Subcutaneous adipose tissue (tissue), 4 donors: ENCODE results near the gene FUT1. TPM values are rescaled to one million over a fixed set of nuclear protein-coding genes. Genes with fewer than 3 reads are reported as not detected.

Experiments used
- CTCF ChIP-seq: fragments of 450-650 bp; IDR thresholded peaks from one replicate; pipeline ENCODE4 v1.5.1; 2016; ENCODE audit warnings: low read depth, mild to moderate bottlenecking, control low read depth, antibody characterized with exemption, moderate library complexity
- small RNA-seq: library from RNA; depleted of rRNA; stranded (forward); fragments of <200 nt; gene quantifications from one replicate; pipeline ENCODE3, GENCODE V24; 2016
- total RNA-seq, 4 donors: library from RNA; depleted of rRNA; stranded (reverse); fragments of >200 nt; gene quantifications; one replicate each; pipeline ENCODE4 v1.1.0, GENCODE V29; 2016

The FUT1 gene
- total RNA-seq, 4 donors from 2014 or later: 1.0 to 7.2 (median 4.4) TPM

DNA sequence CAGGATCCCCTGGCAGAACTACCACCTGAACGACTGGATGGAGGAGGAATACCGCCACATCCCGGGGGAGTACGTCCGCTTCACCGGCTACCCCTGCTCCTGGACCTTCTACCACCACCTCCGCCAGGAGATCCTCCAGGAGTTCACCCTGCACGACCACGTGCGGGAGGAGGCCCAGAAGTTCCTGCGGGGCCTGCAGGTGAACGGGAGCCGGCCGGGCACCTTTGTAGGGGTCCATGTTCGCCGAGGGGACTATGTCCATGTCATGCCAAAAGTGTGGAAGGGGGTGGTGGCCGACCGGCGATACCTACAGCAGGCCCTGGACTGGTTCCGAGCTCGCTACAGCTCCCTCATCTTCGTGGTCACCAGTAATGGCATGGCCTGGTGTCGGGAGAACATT lies 49.1 kb downstream of the FUT1 start:
- TF ChIP-seq CTCF: no peak

GRCh38 chr19:48702701-48703100 lies 49.7 kb downstream of the FUT1 start:
- no peak for TF ChIP-seq CTCF

DNA sequence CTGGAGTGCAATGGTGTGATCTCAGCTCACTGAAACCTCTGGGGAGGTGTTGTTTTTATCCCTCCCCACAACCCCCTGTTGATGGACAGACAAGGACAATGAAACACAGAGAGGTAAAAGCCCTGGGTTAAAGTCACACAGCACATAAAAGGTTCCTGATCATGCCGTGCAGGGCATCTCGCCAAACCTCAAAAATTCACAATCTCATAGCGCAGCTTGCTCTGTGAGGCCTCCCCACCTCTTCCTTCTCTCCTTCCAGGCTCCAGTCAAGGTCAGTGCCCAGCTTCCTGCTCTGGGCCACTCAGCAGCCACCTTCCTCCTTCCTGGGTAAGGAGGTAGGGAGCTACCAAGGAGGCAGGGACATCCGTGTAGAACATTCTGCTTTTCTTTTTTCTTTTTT lies 54.4 kb downstream of the FUT1 start:
- no peak for TF ChIP-seq CTCF

Small RNA genes lying within 50 kb of the gene (small RNA-seq; reads per million reads assigned to genes)
- not detected for gene RNU6-317P

Other genes starting within 250 kb of the FUT1 start
- not detected for gene LMTK3, start 240.8 kb downstream of the FUT1 start, total RNA-seq
- gene SULT2B1, start 200.5 kb downstream of the FUT1 start, total RNA-seq: not detected
- gene SPACA4, start 145.9 kb downstream of the FUT1 start, total RNA-seq: not detected
- not detected for gene FAM83E, start 137.6 kb downstream of the FUT1 start, total RNA-seq
- gene RPL18, start 133.5 kb downstream of the FUT1 start, total RNA-seq: 1,000 to 10,000 TPM in 3 of 4 donors, 100 to 1,000 TPM in 1; 998 to 1,778 (median 1,670) TPM
- 10 to 100 TPM in 1 of 4 donors, 1 to 10 TPM in 3; 4.9 to 33.2 (median 9.1) TPM for gene SPHK2, start 133.1 kb downstream of the FUT1 start, total RNA-seq
- 10 to 100 TPM in 1 of 4 donors, 1 to 10 TPM in 2, under 1 TPM in 1; 0.33 to 18.6 (median 6.3) TPM for gene DBP, start 115.3 kb downstream of the FUT1 start, total RNA-seq
- gene CA11, start 106.5 kb downstream of the FUT1 start, total RNA-seq: 1 to 10 TPM in 2 of 4 donors, not detected in 2; 1.5 to 3.4 TPM
- 1 to 10 TPM in 1 of 4 donors, not detected in 3; 1.5 TPM for gene NTN5, start 79.6 kb downstream of the FUT1 start, total RNA-seq
- not detected for gene FUT2, start 56.7 kb downstream of the FUT1 start, total RNA-seq
- under 1 TPM in 1 of 4 donors, not detected in 3; 0.51 TPM for gene MAMSTR, start 32.9 kb downstream of the FUT1 start, total RNA-seq
- gene RASIP1, start 12.0 kb downstream of the FUT1 start, total RNA-seq: 10 to 100 TPM in 3 of 4 donors, 1 to 10 TPM in 1; 4.1 to 38.1 (median 11.5) TPM
- gene IZUMO1, start 5.7 kb downstream of the FUT1 start, total RNA-seq: under 1 TPM in 1 of 4 donors, not detected in 3; 0.75 TPM
- not detected for gene FGF21, start 2.9 kb upstream of the FUT1 start, total RNA-seq
- 10 to 100 TPM; 25.4 to 71.6 (median 40.1) TPM for gene BCAT2, start 58.4 kb upstream of the FUT1 start, total RNA-seq
- gene HSD17B14, start 83.8 kb upstream of the FUT1 start, total RNA-seq: 10 to 100 TPM in 3 of 4 donors, 1 to 10 TPM in 1; 6.4 to 19.0 (median 13.8) TPM
- gene PLEKHA4, start 116.0 kb upstream of the FUT1 start, total RNA-seq: 10 to 100 TPM in 1 of 4 donors, 1 to 10 TPM in 3; 5.7 to 27.3 (median 8.5) TPM
- gene PPP1R15A, start 119.8 kb upstream of the FUT1 start, total RNA-seq: 10 to 100 TPM; 30.5 to 81.7 (median 48.3) TPM
- under 1 TPM in 1 of 4 donors, not detected in 3; 0.22 TPM for gene TULP2, start 146.1 kb upstream of the FUT1 start, total RNA-seq
- 100 to 1,000 TPM; 128 to 480 (median 313) TPM for gene NUCB1, start 147.7 kb upstream of the FUT1 start, total RNA-seq
- 1 to 10 TPM in 1 of 4 donors, not detected in 3; 1.1 TPM for gene DHDH, start 181.1 kb upstream of the FUT1 start, total RNA-seq
- gene BAX, start 202.2 kb upstream of the FUT1 start, total RNA-seq: 10 to 100 TPM; 21.0 to 37.2 (median 31.2) TPM
- over 10,000 TPM in 3 of 4 donors, 1,000 to 10,000 TPM in 1; 7,770 to 28,830 (median 13,714) TPM for gene FTL, start 212.7 kb upstream of the FUT1 start, total RNA-seq
- 10 to 100 TPM; 15.1 to 86.3 (median 34.5) TPM for gene GYS1, start 240.7 kb upstream of the FUT1 start, total RNA-seq
- gene RUVBL2, start 241.2 kb upstream of the FUT1 start, total RNA-seq: 10 to 100 TPM; 34.3 to 62.5 (median 49.4) TPM